HFF-Myc (cell line): ENCODE data around the gene ABCD1.
"Not testable (repeated sequence)": the region's sequence is repeated elsewhere in the genome, so short reads cannot be mapped to it uniquely, and the experiment has no call there.

ENCODE experiments used
- DNase-seq: peaks from one replicate; pipeline ENCODE4 v3.0.0-alpha.2; 2011; ENCODE audit warnings: low read depth; ENCODE audit errors: extremely low read depth
- H3K4me3 ChIP-seq: replicated peaks from 2 replicates; pipeline ENCODE4 v1.5.1; 2011; ENCODE audit warnings: low read depth, mild to moderate bottlenecking, control low read depth, low read length
- CTCF ChIP-seq: IDR thresholded peaks from 2 replicates; pipeline ENCODE4 v1.5.1; 2012; ENCODE audit warnings: mild to moderate bottlenecking, low read depth, low read length, control low read depth; ENCODE audit errors: missing control alignments

Gene ABCD1

GRCh38 chrX:153727123-153727931 is 2.7 kb downstream of the ABCD1 start:
- H3K4me3 ChIP-seq = no peak overlapping the region
- no peak for DNase-seq
- TF ChIP-seq CTCF = no peak

GRCh38 chrX:153728095-153728494 is 3.4 kb downstream of the ABCD1 start:
- no peak for TF ChIP-seq CTCF
- DNase-seq = no peak
- H3K4me3 ChIP-seq = no peak overlapping the region

GRCh38 chrX:153728951-153729631 is 4.4 kb downstream of the ABCD1 start:
- H3K4me3 ChIP-seq = no peak overlapping the region
- no peak for DNase-seq
- no peak for TF ChIP-seq CTCF

- DNase-seq, H3K4me3 ChIP-seq: not testable (repeated sequence)
Measured at GRCh38 chrX:153730115-153730514, 5.5 kb downstream of the ABCD1 start.

- no peak for TF ChIP-seq CTCF
- no peak for DNase-seq
- H3K4me3 ChIP-seq = no peak overlapping the region
Measured at GRCh38 chrX:153731117-153731844, 6.6 kb downstream of the ABCD1 start.

GRCh38 chrX:153731845-153732215 is 7.2 kb downstream of the ABCD1 start:
- no peak for TF ChIP-seq CTCF
- no peak overlapping the region for H3K4me3 ChIP-seq
- DNase-seq = no peak

GRCh38 chrX:153732401-153732800 is 7.7 kb downstream of the ABCD1 start:
- TF ChIP-seq CTCF = no peak
- DNase-seq = no peak
- no peak overlapping the region for H3K4me3 ChIP-seq
